HG03045 (cell line): Measurements from ENCODE around the gene FANCG.

Experiments used
- ATAC-seq: cut with Tn5 transposase; IDR thresholded peaks from one replicate; pipeline ENCODE4 v1.9.1; 2021; ENCODE audit warnings: mild to moderate bottlenecking, moderate library complexity; ENCODE audit not compliant: unreplicated experiment

Gene FANCG

DNA sequence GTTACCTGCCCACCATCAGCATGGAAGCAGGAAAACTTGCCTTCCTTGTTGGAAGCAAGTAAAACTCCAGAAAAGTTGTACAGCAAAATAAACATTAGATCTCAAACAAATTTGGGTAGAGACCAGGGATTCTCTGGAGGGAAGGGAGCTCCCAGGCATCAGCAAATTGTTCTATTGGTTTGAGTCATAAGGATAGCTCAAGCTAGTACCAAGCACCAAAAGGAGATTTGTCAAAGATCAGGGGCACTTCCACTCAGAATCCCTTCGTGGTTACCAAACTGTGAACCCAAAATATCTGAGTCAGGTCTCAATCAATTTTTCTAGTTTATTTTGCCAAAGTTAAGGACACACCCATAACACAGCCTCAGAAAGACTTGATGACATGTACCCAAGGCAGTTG, 52.4 kb downstream of the FANCG start:
- no peak for ATAC-seq

DNA sequence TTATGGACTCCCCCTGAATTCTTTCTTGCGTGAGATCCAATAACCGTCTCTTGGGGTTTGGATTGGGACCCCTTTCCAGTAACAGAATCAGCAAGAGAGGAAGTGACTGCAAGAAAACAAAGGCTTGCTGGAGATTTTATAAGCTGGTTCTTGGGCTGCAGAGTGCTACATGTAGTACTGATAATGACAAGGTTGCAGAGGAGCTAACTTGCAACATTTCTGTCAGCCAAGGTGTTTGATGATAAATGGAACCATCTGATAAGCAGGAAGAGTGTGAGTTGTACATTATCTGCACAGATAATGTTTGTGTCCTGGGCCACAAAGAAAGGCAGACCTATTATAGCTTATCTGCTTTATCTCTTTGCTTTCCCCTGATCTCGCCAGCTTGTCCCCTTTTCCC, 53.1 kb downstream of the FANCG start:
- no peak for ATAC-seq
